ENCODE results near the gene ABCA5.
"Not testable (repeated sequence)": the region's sequence is repeated elsewhere in the genome, so short reads cannot be mapped to it uniquely, and the experiment has no call there.

Gene ABCA5

GRCh38 chr17:69317625-69318024 is 9.3 kb downstream of the ABCA5 start:
- no peak overlapping the region for H3K4me3 ChIP-seq (ENCODE audit: low read depth, low read length)
- TF ChIP-seq CTCF (IDR thresholded peaks at IDR 0.05; ENCODE audit: low read depth, low read length, missing control alignments): no peak
- no peak for DNase-seq (ENCODE audit: low read depth)

- DNase-seq (ENCODE audit: low read depth): no peak
Observed at GRCh38 chr17:69314246-69315065, 12.5 kb downstream of the ABCA5 start.

GRCh38 chr17:69305177-69305576 is 21.8 kb downstream of the ABCA5 start:
- TF ChIP-seq CTCF (IDR thresholded peaks at IDR 0.05; ENCODE audit: low read depth, low read length, missing control alignments): no peak
- no peak overlapping the region for H3K4me3 ChIP-seq (ENCODE audit: low read depth, low read length)
- no peak for DNase-seq (ENCODE audit: low read depth)

More at GRCh38 chr17:69314246-69315065, 12.5 kb downstream of the ABCA5 start:
- TF ChIP-seq CTCF (IDR thresholded peaks at IDR 0.05; ENCODE audit: low read depth, low read length, missing control alignments): no peak
- no peak overlapping the region for H3K4me3 ChIP-seq (ENCODE audit: low read depth, low read length)

GRCh38 chr17:69302682-69303081 is 24.3 kb downstream of the ABCA5 start:
- DNase-seq (ENCODE audit: low read depth): no peak
- no peak for TF ChIP-seq CTCF (IDR thresholded peaks at IDR 0.05; ENCODE audit: low read depth, low read length, missing control alignments)
- no peak overlapping the region for H3K4me3 ChIP-seq (ENCODE audit: low read depth, low read length)

GRCh38 chr17:69300222-69300621 is 26.7 kb downstream of the ABCA5 start:
- TF ChIP-seq CTCF (IDR thresholded peaks at IDR 0.05; ENCODE audit: low read depth, low read length, missing control alignments): no peak
- H3K4me3 ChIP-seq (ENCODE audit: low read depth, low read length): no peak overlapping the region
- no peak for DNase-seq (ENCODE audit: low read depth)

GRCh38 chr17:69298120-69298722 is 28.7 kb downstream of the ABCA5 start:
- DNase-seq (ENCODE audit: low read depth); H3K4me3 ChIP-seq (ENCODE audit: low read depth, low read length): not testable (repeated sequence)

GRCh38 chr17:69287168-69287567 is 39.8 kb downstream of the ABCA5 start:
- DNase-seq (ENCODE audit: low read depth): no peak
- TF ChIP-seq CTCF (IDR thresholded peaks at IDR 0.05; ENCODE audit: low read depth, low read length, missing control alignments): no peak

More at GRCh38 chr17:69287168-69287567, 39.8 kb downstream of the ABCA5 start:
- H3K4me3 ChIP-seq (ENCODE audit: low read depth, low read length): no peak overlapping the region
